GM23338 (cell line): ENCODE measurements around the gene CD5L. TPM values are rescaled to one million over a fixed set of nuclear protein-coding genes. Genes with fewer than 3 reads are reported as not detected.

ENCODE experiments used
- ATAC-seq: fragments of 200-7000 bp; cut with Tn5 transposase; 3 replicates; pipeline ENCODE4 v1.9.1; 2020
- DNase-seq: peaks from one replicate; pipeline ENCODE4 v3.0.0-alpha.2; 2015; ENCODE audit warnings: low spot score
- H2AFZ ChIP-seq: fragments of 200-600 bp; sonication (generic); 2 replicates; pipeline ENCODE4 v1.8.0; 2016; ENCODE audit warnings: antibody characterized with exemption, mild to moderate bottlenecking, moderate library complexity
- H3F3A ChIP-seq: fragments of 200-600 bp; sonication (generic); replicated peaks from 2 replicates; pipeline ENCODE4 v1.8.0; 2017; ENCODE audit warnings: antibody characterized with exemption, mixed run types, low read depth
- H3K27ac ChIP-seq: fragments of 200-600 bp; sonication (generic); 2 replicates; pipeline ENCODE4 v1.6.1; 2016; ENCODE audit warnings: low read depth
- H3K27me3 ChIP-seq: fragments of 200-600 bp; sonication (generic); 2 replicates; pipeline ENCODE4 v1.8.0; 2016; ENCODE audit warnings: mild to moderate bottlenecking, mixed run types, moderate library complexity; ENCODE audit not compliant: insufficient read depth
- H3K36me3 ChIP-seq: fragments of 200-600 bp; sonication (generic); 2 replicates; pipeline ENCODE4 v1.8.0; 2016; ENCODE audit warnings: mild to moderate bottlenecking; ENCODE audit not compliant: insufficient read depth
- H3K4me1 ChIP-seq: fragments of 200-600 bp; sonication (generic); 2 replicates; pipeline ENCODE4 v1.8.0; 2016; ENCODE audit warnings: mild to moderate bottlenecking, moderate library complexity; ENCODE audit not compliant: insufficient read depth
- H3K4me2 ChIP-seq: fragments of 200-600 bp; sonication (generic); 2 replicates; pipeline ENCODE4 v1.7.1; 2017; ENCODE audit warnings: mixed run types
- H3K4me3 ChIP-seq: fragments of 200-600 bp; sonication (generic); 2 replicates; pipeline ENCODE4 v1.6.1; 2016; ENCODE audit warnings: mixed run types
- H3K79me2 ChIP-seq: fragments of 200-600 bp; sonication (generic); replicated peaks from 2 replicates; pipeline ENCODE4 v1.8.0; 2017; ENCODE audit warnings: mild to moderate bottlenecking; ENCODE audit not compliant: insufficient read depth
- H3K9me2 ChIP-seq: fragments of 200-600 bp; sonication (generic); 2 replicates; pipeline ENCODE4 v1.8.0; 2017; ENCODE audit not compliant: insufficient read depth
- H4K20me1 ChIP-seq: fragments of 200-600 bp; sonication (generic); replicated peaks from 2 replicates; pipeline ENCODE4 v1.8.0; 2017; ENCODE audit warnings: mild to moderate bottlenecking; ENCODE audit not compliant: insufficient read depth
- H3K27ac Mint-ChIP-seq: 2 replicates; pipeline ENCODE4 v1.8.0; 2020; ENCODE audit warnings: inconsistent platforms, mild to moderate bottlenecking, moderate library complexity, mixed read lengths
- H3K27me3 Mint-ChIP-seq: 3 replicates; pipeline ENCODE4 v1.8.0; 2022; ENCODE audit warnings: low read depth, mild to moderate bottlenecking, moderate library complexity, mixed read lengths, inconsistent platforms; ENCODE audit not compliant: insufficient read depth, poor library complexity
- H3K36me3 Mint-ChIP-seq: 3 replicates; pipeline ENCODE4 v1.8.0; 2021; ENCODE audit warnings: low read depth, mild to moderate bottlenecking, inconsistent platforms, moderate library complexity, mixed read lengths
- H3K4me1 Mint-ChIP-seq: 3 replicates; pipeline ENCODE4 v1.8.0; 2020; ENCODE audit warnings: mild to moderate bottlenecking, inconsistent platforms, mixed read lengths
- H3K4me3 Mint-ChIP-seq: 3 replicates; pipeline ENCODE4 v1.8.0; 2021; ENCODE audit warnings: moderate library complexity, mild to moderate bottlenecking, inconsistent platforms, mixed read lengths
- H3K9me3 Mint-ChIP-seq: 3 replicates; pipeline ENCODE4 v1.8.0; 2020; ENCODE audit warnings: moderate library complexity, mild to moderate bottlenecking, inconsistent platforms, mixed read lengths
- CREB1 ChIP-seq: fragments of 250-450 bp; sonication (Bioruptor Pico); IDR thresholded peaks from 2 replicates; pipeline ENCODE4 v1.5.0; 2020; ENCODE audit warnings: low read depth, mild to moderate bottlenecking, moderate library complexity
- CTCF ChIP-seq, 2 experiments: fragments of 200-600 bp in 1 of 2; sonication (generic) in 1 of 2; conservative IDR thresholded peaks; 2 replicates each; pipeline versions ENCODE4 v1.5.1 to v1.6.1; 2016 to 2017; ENCODE audit warnings: antibody characterized with exemption in 2 of 2, low read depth in 2 of 2, mild to moderate bottlenecking in 2 of 2, moderate library complexity in 1 of 2
- EZH2 ChIP-seq: fragments of 200-600 bp; sonication (generic); IDR thresholded peaks from one replicate; pipeline ENCODE4 v1.8.0; 2017; ENCODE audit warnings: antibody characterized with exemption, mild to moderate bottlenecking, low read depth; ENCODE audit not compliant: unreplicated experiment
- EZH2phosphoT487 ChIP-seq: fragments of 200-600 bp; sonication (generic); IDR thresholded peaks from one replicate; pipeline ENCODE4 v1.8.1; 2018; ENCODE audit warnings: antibody characterized with exemption; ENCODE audit not compliant: unreplicated experiment
- JUNB ChIP-seq: IDR thresholded peaks from one replicate; pipeline ENCODE4 v1.6.1; 2016; ENCODE audit warnings: antibody characterized with exemption; ENCODE audit not compliant: unreplicated experiment
- NANOG ChIP-seq: IDR thresholded peaks from 2 replicates; pipeline ENCODE4 v1.6.1; 2016; ENCODE audit warnings: antibody characterized with exemption, borderline replicate concordance
- POLR2AphosphoS5 ChIP-seq: IDR thresholded peaks from 2 replicates; pipeline ENCODE4 v1.6.1; 2016; ENCODE audit warnings: antibody characterized with exemption, low read depth
- REST ChIP-seq: IDR thresholded peaks from one replicate; pipeline ENCODE4 v1.6.1; 2018; ENCODE audit warnings: antibody characterized with exemption; ENCODE audit not compliant: unreplicated experiment
- STAT1 ChIP-seq: IDR thresholded peaks from one replicate; pipeline ENCODE4 v1.6.1; 2016; ENCODE audit warnings: antibody characterized with exemption; ENCODE audit not compliant: unreplicated experiment
- ZNF114 ChIP-seq: fragments of 250-450 bp; sonication (Bioruptor Pico); IDR thresholded peaks from 2 replicates; pipeline ENCODE4 v1.5.0; 2020; ENCODE audit warnings: mild to moderate bottlenecking, moderate library complexity
- ZNF331 ChIP-seq: fragments of 250-450 bp; sonication (Bioruptor Pico); IDR thresholded peaks from 2 replicates; pipeline ENCODE4 v1.5.0; 2020; ENCODE audit warnings: low read depth, mild to moderate bottlenecking, moderate library complexity
- polyA plus RNA-seq: library from polyadenylated mRNA; unstranded; fragments of >200 nt; fragmentation: Nextera tagmentation; extraction: Ambion mirVana; gene quantifications from 2 replicates; pipeline ENCODE4 v1.2.1, GENCODE V29; 2016
- total RNA-seq: library from RNA; depleted of rRNA; stranded (reverse); fragments of >200 nt; shearing (Covaris generic); gene quantifications from 2 replicates; pipeline ENCODE4 v1.2.3, GENCODE V29; 2014

Gene CD5L
- total and polyA plus RNA-seq, 2 experiments from 2014 or later, result not detected

- no peaks in the 10 kb centered on the region for H3F3A ChIP-seq
These were observed 14.9 kb upstream of the CD5L start for GRCh38 chr1:157856538-157856937.

More at GRCh38 chr1:157856538-157856937, 14.9 kb upstream of the CD5L start:
- no peak for ATAC-seq
- H3K9me2 ChIP-seq, result 0 out of 2 replicates have a peak, but pooled peaks cover 3% of the 10 kb centered on the region
- no peaks in the 10 kb centered on the region for H3K4me1 ChIP-seq
- H3K9me3 Mint-ChIP-seq, result peaks cover 2% of the 10 kb centered on the region; the same call in 1 of the 3 replicates
- H3K27me3 Mint-ChIP-seq, result no peaks in the 10 kb centered on the region
- H3K4me3 ChIP-seq, result no peak overlapping the region
- no peak overlapping the region for H3K4me2 ChIP-seq
- no peak overlapping the region for H3K27ac ChIP-seq
- H3K4me3 Mint-ChIP-seq, result no peak overlapping the region
- no peaks in the 10 kb centered on the region for H4K20me1 ChIP-seq
- DNase-seq, result no peak
- no peak overlapping the region for H3K27ac Mint-ChIP-seq
- no peaks in the 10 kb centered on the region for H3K27me3 ChIP-seq
- no peak for TF ChIP-seq ZNF331 (CRISPR knock-in tag)
- no peak for TF ChIP-seq EZH2phosphoT487
- no peak for TF ChIP-seq POLR2AphosphoS5
- no peak for TF ChIP-seq NANOG
- no peak for TF ChIP-seq STAT1
- TF ChIP-seq REST, result no peak
- TF ChIP-seq CTCF (conservative IDR thresholded peaks at IDR 0.05; ENCODE audit: low read depth in 2 of 2), result no peak
- no peak for TF ChIP-seq ZNF114 (CRISPR knock-in tag)
- no peak for TF ChIP-seq CREB1 (CRISPR knock-in tag)
- TF ChIP-seq JUNB, result no peak
- TF ChIP-seq EZH2, result no peak
- H3K36me3 ChIP-seq, result no peaks in the 10 kb centered on the region
- H3K4me1 Mint-ChIP-seq, result no peaks in the 10 kb centered on the region
- H3K79me2 ChIP-seq, result no peaks in the 10 kb centered on the region
- no peaks in the 10 kb centered on the region for H3K36me3 Mint-ChIP-seq
- peak overlapping the region; percentile 19; the same call in 1 of the 2 replicates for H2AFZ ChIP-seq
